HG03097 (cell line): ENCODE data around the gene DGKD.

Experiments
- ATAC-seq: cut with Tn5 transposase; IDR thresholded peaks from one replicate; pipeline ENCODE4 v1.9.1; 2021; ENCODE audit not compliant: unreplicated experiment, low FRiP score

The DGKD gene

GRCh38 chr2:233408366-233409285 is 54.3 kb downstream of the DGKD start:
- no peak for ATAC-seq

GRCh38 chr2:233409286-233409991 is 55.1 kb downstream of the DGKD start:
- ATAC-seq: no peak

GRCh38 chr2:233410196-233410760 is 56.0 kb downstream of the DGKD start:
- ATAC-seq: no peak

GRCh38 chr2:233411162-233411561 is 56.9 kb downstream of the DGKD start:
- no peak for ATAC-seq

- ATAC-seq: no peak
Measured at GRCh38 chr2:233412405-233412804, 58.1 kb downstream of the DGKD start.

GRCh38 chr2:233413046-233413445 is 58.8 kb downstream of the DGKD start:
- no peak for ATAC-seq

- ATAC-seq: no peak
Measured at GRCh38 chr2:233413559-233414272, 59.4 kb downstream of the DGKD start.

- ATAC-seq: no peak
Measured at GRCh38 chr2:233414273-233414654, 60.0 kb downstream of the DGKD start.

- no peak for ATAC-seq
Measured at GRCh38 chr2:233414777-233415570, 60.7 kb downstream of the DGKD start.

- no peak for ATAC-seq
Measured at GRCh38 chr2:233416199-233416598, 61.9 kb downstream of the DGKD start.

GRCh38 chr2:233416706-233417105 is 62.4 kb downstream of the DGKD start:
- ATAC-seq: no peak

GRCh38 chr2:233417282-233417681 is 63.0 kb downstream of the DGKD start:
- ATAC-seq: no peak

- ATAC-seq: no peak
Measured at GRCh38 chr2:233418052-233418760, 63.9 kb downstream of the DGKD start.

- ATAC-seq: no peak
Measured at GRCh38 chr2:233418761-233419546, 64.7 kb downstream of the DGKD start.

- no peak for ATAC-seq
Measured at GRCh38 chr2:233419602-233420391, 65.5 kb downstream of the DGKD start.

- ATAC-seq: no peak
Measured at GRCh38 chr2:233421091-233421816, 67.0 kb downstream of the DGKD start.

GRCh38 chr2:233422050-233422639 is 67.9 kb downstream of the DGKD start:
- ATAC-seq: peak; percentile 63
